CD14-positive monocyte (primary cell): ENCODE measurements around the gene KIF18A. TPM values are rescaled to one million over a fixed set of nuclear protein-coding genes. Genes with fewer than 3 reads are reported as not detected.

Experiments
- DNase-seq, 3 donors: peaks; one replicate each; pipeline ENCODE4 v3.0.0-alpha.2; 2011 to 2022
- H2AFZ ChIP-seq: 2 replicates; pipeline ENCODE4 v1.6.0; 2012; ENCODE audit warnings: mild to moderate bottlenecking, low read depth, low read length, inconsistent platforms; ENCODE audit not compliant: insufficient read depth, poor library complexity, severe bottlenecking
- H3K27ac ChIP-seq, 2 donors: 1 replicate in 1 of 2; 2 replicates in 1 of 2; pipeline ENCODE4 v1.5.1; 2012 to 2013; ENCODE audit warnings: low read length in 2 of 2, control low read depth in 1 of 2, inconsistent platforms in 1 of 2, low read depth in 1 of 2, mild to moderate bottlenecking in 1 of 2
- H3K27me3 ChIP-seq, 2 donors: one replicate each; pipeline versions ENCODE4 v1.6.0 to v1.6.1; 2011 to 2013; ENCODE audit warnings: low read length in 2 of 2; ENCODE audit not compliant: control insufficient read depth in 2 of 2, insufficient read depth in 2 of 2
- H3K36me3 ChIP-seq, 2 donors: replicated peaks in 1 of 2; 1 replicate in 1 of 2; 2 replicates in 1 of 2; pipeline versions ENCODE4 v1.5.1 to v1.6.1; 2012 to 2013; ENCODE audit warnings: low read length in 2 of 2, control low read depth in 1 of 2, inconsistent platforms in 1 of 2, mild to moderate bottlenecking in 1 of 2; ENCODE audit not compliant: insufficient read depth in 2 of 2, control insufficient read depth in 1 of 2
- H3K4me1 ChIP-seq, 2 donors: 1 replicate in 1 of 2; 2 replicates in 1 of 2; pipeline versions ENCODE4 v1.5.1 to v1.6.1; 2012 to 2013; ENCODE audit warnings: low read length in 2 of 2, control low read depth in 1 of 2, inconsistent platforms in 1 of 2, mild to moderate bottlenecking in 1 of 2, moderate library complexity in 1 of 2; ENCODE audit not compliant: insufficient read depth in 2 of 2, control insufficient read depth in 1 of 2
- H3K4me2 ChIP-seq: replicated peaks from 2 replicates; pipeline ENCODE3; 2012; ENCODE audit warnings: low read length, moderate library complexity, mild to moderate bottlenecking; ENCODE audit not compliant: poor library complexity, severe bottlenecking; ENCODE audit errors: extremely low read depth
- H3K4me3 ChIP-seq, 3 experiments: fragments of 200-600 bp in 1 of 3; sonication (generic) in 1 of 3; replicated peaks in 1 of 3; 1 replicate in 2 of 3; 2 replicates in 1 of 3; pipeline ENCODE4 v1.5.1; 2011 to 2013; ENCODE audit warnings: low read length in 3 of 3, mild to moderate bottlenecking in 3 of 3, control low read depth in 2 of 3, low read depth in 2 of 3, inconsistent platforms in 1 of 3, moderate library complexity in 1 of 3
- H3K79me2 ChIP-seq: 2 replicates; pipeline ENCODE4 v1.6.0; 2012; ENCODE audit warnings: mild to moderate bottlenecking, control low read depth, inconsistent platforms, low read length, moderate library complexity; ENCODE audit not compliant: insufficient read depth
- H3K9ac ChIP-seq: 2 replicates; pipeline ENCODE4 v1.6.0; 2017; ENCODE audit warnings: low read length, mild to moderate bottlenecking; ENCODE audit not compliant: insufficient read depth, poor library complexity, severe bottlenecking
- H3K9me3 ChIP-seq, 2 donors: replicated peaks in 1 of 2; 1 replicate in 1 of 2; 2 replicates in 1 of 2; pipeline versions ENCODE4 v1.5.1 to v1.6.1; 2012 to 2013; ENCODE audit warnings: low read length in 2 of 2, control low read depth in 1 of 2; ENCODE audit not compliant: control insufficient read depth in 1 of 2, insufficient read depth in 1 of 2
- H4K20me1 ChIP-seq: 2 replicates; pipeline ENCODE4 v1.6.0; 2012; ENCODE audit warnings: mild to moderate bottlenecking, low read length, control low read depth, moderate library complexity; ENCODE audit not compliant: insufficient read depth
- H3K27ac Mint-ChIP-seq, 7 donors: one replicate each; pipeline ENCODE4 v1.8.0; 2020; ENCODE audit warnings: mild to moderate bottlenecking in 7 of 7, mixed read lengths in 7 of 7, moderate library complexity in 6 of 7, inconsistent platforms in 2 of 7
- H3K27me3 Mint-ChIP-seq, 3 donors: one replicate each; pipeline ENCODE4 v1.8.0; 2021 to 2022; ENCODE audit warnings: low read depth in 3 of 3, mild to moderate bottlenecking in 3 of 3, mixed read lengths in 3 of 3, moderate library complexity in 3 of 3, inconsistent platforms in 1 of 3
- H3K36me3 Mint-ChIP-seq, 2 donors: one replicate each; pipeline ENCODE4 v1.8.0; 2020; ENCODE audit warnings: mixed read lengths in 2 of 2, inconsistent platforms in 1 of 2, mild to moderate bottlenecking in 1 of 2
- H3K4me1 Mint-ChIP-seq: one replicate; pipeline ENCODE4 v1.8.0; 2020; ENCODE audit warnings: mild to moderate bottlenecking, mixed read lengths
- H3K4me3 Mint-ChIP-seq, 2 donors: one replicate each; pipeline ENCODE4 v1.8.0; 2020; ENCODE audit warnings: mild to moderate bottlenecking in 2 of 2, mixed read lengths in 2 of 2, moderate library complexity in 1 of 2
- H3K9me3 Mint-ChIP-seq, 7 donors: one replicate each; pipeline ENCODE4 v1.8.0; 2020 to 2022; ENCODE audit warnings: mixed read lengths in 7 of 7, mild to moderate bottlenecking in 6 of 7, moderate library complexity in 6 of 7, inconsistent platforms in 2 of 7
- WGBS: methylation state at CpG from one replicate; pipeline ENCODE4 v1.1.5; 2013; ENCODE audit warnings: missing lambda C conversion rate; ENCODE audit not compliant: insufficient coverage; 5-methylcytosine and 5-hydroxymethylcytosine counted together
- intact Hi-C, 2 donors: fragments of 100-400 bp; cut with micrococcal nuclease; formaldehyde crosslinking; loops; one replicate each; pipeline versions ENCODE4 v1.15.0 to v1.15.1; 2023
- polyA plus RNA-seq, 3 donors: library from polyadenylated mRNA; depleted of rRNA in 1 of 3; unstranded in 2 of 3; stranded (reverse) in 1 of 3; fragments of 300-500 nt in 2 of 3; fragments of >200 nt in 1 of 3; fragmentation: Illumina TruSeq in 2 of 3; gene quantifications; 1 replicate in 2 of 3; 2 replicates in 1 of 3; pipeline ENCODE4 v1.2.3, GENCODE V29; 2012 to 2021
- TF ChIP-seq, protein P1 (sequence below): fragments of 200-600 bp; IDR thresholded peaks from one replicate; pipeline ENCODE4 v1.8.0; 2022; ENCODE audit warnings: antibody characterized with exemption, mild to moderate bottlenecking

The KIF18A gene
- polyA plus RNA-seq, 3 donors = 0.13 to 0.73 TPM; not detected in 1

DNA sequence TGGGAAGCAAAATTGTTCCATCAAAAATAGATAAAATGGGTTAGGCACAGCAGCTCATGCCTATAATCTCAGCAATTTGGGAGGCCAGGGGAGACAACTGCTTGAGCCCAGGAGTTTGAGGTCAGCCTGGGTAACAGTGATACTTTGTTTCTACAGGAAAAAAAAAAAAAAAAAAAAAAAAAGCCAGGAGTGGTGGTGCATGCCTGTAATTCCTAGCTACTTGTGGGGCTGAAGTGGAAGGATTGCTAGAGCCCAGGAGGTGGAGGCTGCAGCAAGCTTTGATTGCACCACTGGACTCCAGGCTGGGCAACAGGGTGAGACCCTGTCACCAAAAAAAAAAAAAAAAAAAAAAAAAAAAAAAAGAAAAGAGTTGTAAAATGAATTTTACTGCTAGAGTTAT is 49.6 kb downstream of the KIF18A start:
- Histone ChIP-seq H3K4me3 (no peak overlapping the region), H3K4me2 (no peak overlapping the region), H3K36me3 (peaks cover 22 to 84% of the 10 kb centered on the region in 2 donors), H3K4me1 (no peaks in the 10 kb centered on the region), H3K9ac (no peak overlapping the region), H2AFZ (no peak overlapping the region), H3K27ac (no peak overlapping the region), H3K9me3 (no peaks in the 10 kb centered on the region), H4K20me1 (no peaks in the 10 kb centered on the region), H3K27me3 (no peaks in the 10 kb centered on the region), H3K79me2 (no peaks in the 10 kb centered on the region)
- Mint-ChIP-seq H3K4me3 (no peak overlapping the region), H3K36me3 (peaks cover 42 to 64% of the 10 kb centered on the region in 2 donors), H3K27ac (peak overlapping the region in 1 of 7 donors; percentile 1), H3K4me1 (no peaks in the 10 kb centered on the region), H3K9me3 (no peaks in the 10 kb centered on the region), H3K27me3 (peaks cover 0 to 2% (median 0%) of the 10 kb centered on the region in 3 donors)
- no peak for DNase-seq
- TF ChIP-seq, protein P1, sequence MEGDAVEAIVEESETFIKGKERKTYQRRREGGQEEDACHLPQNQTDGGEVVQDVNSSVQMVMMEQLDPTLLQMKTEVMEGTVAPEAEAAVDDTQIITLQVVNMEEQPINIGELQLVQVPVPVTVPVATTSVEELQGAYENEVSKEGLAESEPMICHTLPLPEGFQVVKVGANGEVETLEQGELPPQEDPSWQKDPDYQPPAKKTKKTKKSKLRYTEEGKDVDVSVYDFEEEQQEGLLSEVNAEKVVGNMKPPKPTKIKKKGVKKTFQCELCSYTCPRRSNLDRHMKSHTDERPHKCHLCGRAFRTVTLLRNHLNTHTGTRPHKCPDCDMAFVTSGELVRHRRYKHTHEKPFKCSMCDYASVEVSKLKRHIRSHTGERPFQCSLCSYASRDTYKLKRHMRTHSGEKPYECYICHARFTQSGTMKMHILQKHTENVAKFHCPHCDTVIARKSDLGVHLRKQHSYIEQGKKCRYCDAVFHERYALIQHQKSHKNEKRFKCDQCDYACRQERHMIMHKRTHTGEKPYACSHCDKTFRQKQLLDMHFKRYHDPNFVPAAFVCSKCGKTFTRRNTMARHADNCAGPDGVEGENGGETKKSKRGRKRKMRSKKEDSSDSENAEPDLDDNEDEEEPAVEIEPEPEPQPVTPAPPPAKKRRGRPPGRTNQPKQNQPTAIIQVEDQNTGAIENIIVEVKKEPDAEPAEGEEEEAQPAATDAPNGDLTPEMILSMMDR = no peak
- intact Hi-C loops = no loop called here

DNA sequence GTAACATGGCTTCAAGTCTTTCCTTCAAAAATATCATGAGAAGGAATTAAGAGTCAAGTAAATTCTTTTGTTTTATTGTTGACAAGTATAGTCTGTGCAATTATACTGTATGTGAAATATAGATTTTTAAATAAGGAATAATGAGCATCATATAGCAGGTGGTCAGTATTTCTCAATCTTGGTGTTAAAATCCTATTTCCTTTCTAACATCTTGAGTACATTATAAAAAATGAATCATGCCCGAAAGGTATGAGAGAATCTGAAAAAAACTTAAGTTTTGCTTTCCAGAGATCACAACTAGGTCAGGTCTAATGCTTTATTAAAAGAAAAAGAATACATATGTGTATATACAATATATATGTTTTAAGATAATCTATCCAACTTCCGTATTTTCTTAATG is 53.1 kb downstream of the KIF18A start:
- H3K9ac ChIP-seq = no peak overlapping the region
- no peak overlapping the region for H3K4me2 ChIP-seq
- intact Hi-C loops = no loop called here
- no peaks in the 10 kb centered on the region for H3K27me3 ChIP-seq
- TF ChIP-seq, protein P1 = no peak
- H3K4me3 ChIP-seq = no peak overlapping the region
- no peaks in the 10 kb centered on the region for H3K4me1 ChIP-seq
- WGBS = no CpG with 5 or more reads among the region's 2 CpGs
- H3K79me2 ChIP-seq = no peaks in the 10 kb centered on the region
- no peak for DNase-seq
- H3K9me3 ChIP-seq = no peaks in the 10 kb centered on the region
- H3K27ac ChIP-seq = no peak overlapping the region
- Mint-ChIP-seq H3K27me3 (peaks cover 0 to 2% (median 0%) of the 10 kb centered on the region in 3 donors), H3K4me1 (no peaks in the 10 kb centered on the region), H3K9me3 (no peaks in the 10 kb centered on the region), H3K27ac (no peak overlapping the region), H3K36me3 (peaks cover 28 to 52% of the 10 kb centered on the region in 2 donors), H3K4me3 (no peak overlapping the region)
- H2AFZ ChIP-seq = no peak overlapping the region
- H4K20me1 ChIP-seq = no peaks in the 10 kb centered on the region
- peaks cover 7 to 55% of the 10 kb centered on the region in 2 donors for H3K36me3 ChIP-seq
